Lower lobe of right lung (tissue), 2 donors: Measurements from ENCODE around the gene RCOR2. TPM values are rescaled to one million over a fixed set of nuclear protein-coding genes. Genes with fewer than 3 reads are reported as not detected.
A peak's percentile ranks its signal among the peaks of the same experiment; 100 is the strongest.
"Not testable (repeated sequence)": the region's sequence is repeated elsewhere in the genome, so short reads cannot be mapped to it uniquely, and the experiment has no call there.

Source experiments
- ATAC-seq, 2 donors: fragments of 200-7000 bp; cut with Tn5 transposase; one replicate each; pipeline ENCODE4 v1.9.1; 2020 to 2022; ENCODE audit warnings: mild to moderate bottlenecking in 2 of 2, moderate library complexity in 2 of 2
- DNase-seq: peaks from one replicate; pipeline ENCODE4 v3.0.0-alpha.2; 2020
- H3K27ac ChIP-seq: fragments of 200-600 bp; one replicate; pipeline ENCODE4 v1.8.0; 2022
- H3K27me3 ChIP-seq: fragments of 200-600 bp; one replicate; pipeline ENCODE4 v1.8.0; 2022; ENCODE audit warnings: low read depth
- H3K36me3 ChIP-seq: fragments of 200-600 bp; one replicate; pipeline ENCODE4 v1.8.0; 2022; ENCODE audit warnings: mild to moderate bottlenecking
- H3K4me1 ChIP-seq: fragments of 200-600 bp; one replicate; pipeline ENCODE4 v1.8.0; 2022
- H3K4me3 ChIP-seq: fragments of 200-600 bp; one replicate; pipeline ENCODE4 v1.8.0; 2022; ENCODE audit warnings: mild to moderate bottlenecking
- H3K9me3 ChIP-seq: fragments of 200-600 bp; one replicate; pipeline ENCODE4 v1.8.0; 2022
- CTCF ChIP-seq: fragments of 200-600 bp; IDR thresholded peaks from one replicate; pipeline ENCODE4 v1.8.0; 2022; ENCODE audit warnings: antibody characterized with exemption, mild to moderate bottlenecking
- intact Hi-C: fragments of 100-400 bp; cut with DNase I; formaldehyde crosslinking; loops from one replicate; pipeline ENCODE4 v1.11.0; 2022
- total RNA-seq: library from RNA; stranded (reverse); fragmentation: NEBNext Ultra II Directional; extraction: Animal tissue kit (Norgen Biotek cat#: 25700); gene quantifications from one replicate; pipeline ENCODE4 v1.2.1, GENCODE V29; 2021
- donor health status: DM: no; HTN: yes; CAD: no; lungs with severe emphysema.

The RCOR2 gene
- total RNA-seq, 1 donor from 2014 or later: 0.18 TPM

- H3K36me3 ChIP-seq: peaks cover 5% of the 10 kb centered on the region
- no peaks in the 10 kb centered on the region for H3K27me3 ChIP-seq
- no peaks in the 10 kb centered on the region for H3K9me3 ChIP-seq
- H3K27ac ChIP-seq: peak overlapping the region; percentile 25
- no peak overlapping the region for H3K4me3 ChIP-seq
- ATAC-seq: no peak
- peaks cover 95% of the 10 kb centered on the region for H3K4me1 ChIP-seq
- DNase-seq: no peak
- TF ChIP-seq CTCF: no peak
- intact Hi-C loops: no loop called here
These were observed 47.3 kb downstream of the RCOR2 start for GRCh38 chr11:63869683-63870082.

- DNase-seq: no peak
- intact Hi-C loops: no loop called here
- H3K27ac ChIP-seq: peak overlapping the region; percentile 25
These were observed 47.8 kb downstream of the RCOR2 start for GRCh38 chr11:63869171-63869591.

GRCh38 chr11:63868399-63869064, 48.4 kb downstream of the RCOR2 start:
- Histone ChIP-seq H3K27me3 (no peaks in the 10 kb centered on the region), H3K4me3 (no peak overlapping the region), H3K36me3 (peaks cover 5% of the 10 kb centered on the region), H3K27ac (peak overlapping the region; percentile 0), H3K4me1 (peaks cover 88% of the 10 kb centered on the region), H3K9me3 (no peaks in the 10 kb centered on the region)
- no peak for ATAC-seq
- intact Hi-C loops: no loop called here
- no peak for DNase-seq
- no peak for TF ChIP-seq CTCF

More at GRCh38 chr11:63869171-63869591, 47.8 kb downstream of the RCOR2 start:
- H3K27me3 ChIP-seq: no peaks in the 10 kb centered on the region
- H3K36me3 ChIP-seq: peaks cover 5% of the 10 kb centered on the region
- ATAC-seq: no peak
- H3K9me3 ChIP-seq: no peaks in the 10 kb centered on the region
- peaks cover 92% of the 10 kb centered on the region for H3K4me1 ChIP-seq
- no peak overlapping the region for H3K4me3 ChIP-seq
- TF ChIP-seq CTCF: no peak

GRCh38 chr11:63867511-63867910, 49.5 kb downstream of the RCOR2 start:
- H3K27me3 ChIP-seq: no peaks in the 10 kb centered on the region
- TF ChIP-seq CTCF: no peak
- peaks cover 11% of the 10 kb centered on the region for H3K36me3 ChIP-seq
- H3K4me1 ChIP-seq: peaks cover 89% of the 10 kb centered on the region
- peak overlapping the region; percentile 13 for H3K27ac ChIP-seq
- ATAC-seq (no peak), DNase-seq (no peak)
- H3K9me3 ChIP-seq: no peaks in the 10 kb centered on the region
- intact Hi-C loops: no loop called here
- H3K4me3 ChIP-seq: no peak overlapping the region

GRCh38 chr11:63866211-63866610, 50.8 kb downstream of the RCOR2 start:
- Histone ChIP-seq H3K4me1 (peaks cover 83% of the 10 kb centered on the region), H3K27ac (no peak overlapping the region), H3K36me3 (peaks cover 18% of the 10 kb centered on the region), H3K27me3 (no peaks in the 10 kb centered on the region), H3K4me3 (no peak overlapping the region), H3K9me3 (no peaks in the 10 kb centered on the region)
- peak; percentile 79 for DNase-seq
- TF ChIP-seq CTCF: no peak
- intact Hi-C loops: no loop called here
- ATAC-seq: peak; percentile 49 to 70

- H3K27me3 ChIP-seq, DNase-seq, ATAC-seq, H3K9me3 ChIP-seq, H3K4me3 ChIP-seq, H3K27ac ChIP-seq, intact Hi-C loops: not testable (repeated sequence)
- Histone ChIP-seq H3K4me1 (peaks cover 67% of the 10 kb centered on the region), H3K36me3 (peaks cover 23% of the 10 kb centered on the region)
These were observed 53.3 kb downstream of the RCOR2 start for GRCh38 chr11:63863620-63864019.
